HepG2 (cell line): ENCODE measurements around the gene CYB5D1. TPM values are rescaled to one million over a fixed set of nuclear protein-coding genes. Genes with fewer than 3 reads are reported as not detected.
A peak's percentile ranks its signal among the peaks of the same experiment; 100 is the strongest.

Source experiments
- FOXO1 ChIP-seq: sonication (generic); formaldehyde crosslinking; IDR thresholded peaks from 2 replicates; pipeline ENCODE4 v1.4.0; 2020; ENCODE audit warnings: missing genetic modification reagents
- KLF12 ChIP-seq: sonication (generic); formaldehyde crosslinking; IDR thresholded peaks from 2 replicates; pipeline ENCODE4 v1.4.0; 2020; ENCODE audit warnings: missing genetic modification reagents, borderline replicate concordance
- MNT ChIP-seq: fragments of 450-650 bp; IDR thresholded peaks from 2 replicates; pipeline ENCODE4 v1.6.1; 2016
- USF2 ChIP-seq, 2 experiments: sonication (generic) in 1 of 2; formaldehyde crosslinking in 1 of 2; IDR thresholded peaks; 2 replicates each; pipeline versions ENCODE4 v1.5.1 to v1.6.1; 2011 to 2020; ENCODE audit warnings: borderline replicate concordance in 1 of 2, low read depth in 1 of 2, low read length in 1 of 2, mild to moderate bottlenecking in 1 of 2, missing genetic modification reagents in 1 of 2, moderate library complexity in 1 of 2
- ZNF761 ChIP-seq: sonication (generic); formaldehyde crosslinking; conservative IDR thresholded peaks from 2 replicates; pipeline ENCODE4 v1.4.0; 2020; ENCODE audit warnings: mild to moderate bottlenecking, missing genetic modification reagents
- polyA plus RNA-seq, 8 experiments: library from polyadenylated mRNA; depleted of rRNA in 3 of 8; stranded (reverse) in 7 of 8; unstranded in 1 of 8; fragments of >200 nt; fragmentation: Illumina TruSeq in 4 of 8; extraction: Trizol in 4 of 8; gene quantifications; 2 replicates each; pipeline versions ENCODE4 v1.2.1 to v1.2.3, GENCODE V29; 2011 to 2016; ENCODE audit warnings: low read depth in 4 of 8, missing spikeins in 1 of 8, mixed read lengths in 1 of 8; ENCODE audit not compliant: insufficient read depth in 1 of 8
- total RNA-seq, 5 experiments: library from RNA; depleted of rRNA; stranded (reverse); fragments of >200 nt; fragmentation: Illumina TruSeq; extraction: Trizol; gene quantifications; 2 replicates each; pipeline ENCODE4 v1.2.3, GENCODE V29; 2016; ENCODE audit warnings: low read depth in 1 of 5
- TF ChIP-seq, protein P1 (sequence below): IDR thresholded peaks from 2 replicates; pipeline ENCODE4 v1.6.1; 2016; ENCODE audit warnings: missing compliant biosample characterization, missing genetic modification reagents, borderline replicate concordance
- TF ChIP-seq, protein P2 (sequence below): sonication (generic); formaldehyde crosslinking; conservative IDR thresholded peaks from 2 replicates; pipeline ENCODE4 v1.5.0; 2020; ENCODE audit warnings: missing genetic modification reagents
- TF ChIP-seq, protein P3 (sequence below): sonication (generic); formaldehyde crosslinking; IDR thresholded peaks from 2 replicates; pipeline ENCODE4 v1.4.0; 2020; ENCODE audit warnings: missing genetic modification reagents
- TF ChIP-seq, protein P4 (sequence below): sonication (generic); formaldehyde crosslinking; conservative IDR thresholded peaks from 2 replicates; pipeline ENCODE4 v1.4.0; 2020; ENCODE audit warnings: missing genetic modification reagents
- TF ChIP-seq, protein P5 (sequence below): sonication (generic); formaldehyde crosslinking; IDR thresholded peaks from 2 replicates; pipeline ENCODE4 v1.4.0; 2020; ENCODE audit warnings: mild to moderate bottlenecking, missing genetic modification reagents

Gene CYB5D1
- total and polyA plus RNA-seq, 2 of the 13 experiments (the other 11 are each of a cell fraction or from before 2014, with no cell fraction given): 8.9 to 17.0 TPM

GRCh38 chr17:7856811-7857712, 741 bp upstream of the CYB5D1 start, which contains the start of gene NAA38 (continued):
- TF ChIP-seq ZNF761: no peak; the same call in 1 of the 2 replicates
- TF ChIP-seq, protein P1, sequence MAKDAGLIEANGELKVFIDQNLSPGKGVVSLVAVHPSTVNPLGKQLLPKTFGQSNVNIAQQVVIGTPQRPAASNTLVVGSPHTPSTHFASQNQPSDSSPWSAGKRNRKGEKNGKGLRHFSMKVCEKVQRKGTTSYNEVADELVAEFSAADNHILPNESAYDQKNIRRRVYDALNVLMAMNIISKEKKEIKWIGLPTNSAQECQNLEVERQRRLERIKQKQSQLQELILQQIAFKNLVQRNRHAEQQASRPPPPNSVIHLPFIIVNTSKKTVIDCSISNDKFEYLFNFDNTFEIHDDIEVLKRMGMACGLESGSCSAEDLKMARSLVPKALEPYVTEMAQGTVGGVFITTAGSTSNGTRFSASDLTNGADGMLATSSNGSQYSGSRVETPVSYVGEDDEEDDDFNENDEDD (CRISPR knock-in tag): peak; percentile 84
- TF ChIP-seq, protein P2, sequence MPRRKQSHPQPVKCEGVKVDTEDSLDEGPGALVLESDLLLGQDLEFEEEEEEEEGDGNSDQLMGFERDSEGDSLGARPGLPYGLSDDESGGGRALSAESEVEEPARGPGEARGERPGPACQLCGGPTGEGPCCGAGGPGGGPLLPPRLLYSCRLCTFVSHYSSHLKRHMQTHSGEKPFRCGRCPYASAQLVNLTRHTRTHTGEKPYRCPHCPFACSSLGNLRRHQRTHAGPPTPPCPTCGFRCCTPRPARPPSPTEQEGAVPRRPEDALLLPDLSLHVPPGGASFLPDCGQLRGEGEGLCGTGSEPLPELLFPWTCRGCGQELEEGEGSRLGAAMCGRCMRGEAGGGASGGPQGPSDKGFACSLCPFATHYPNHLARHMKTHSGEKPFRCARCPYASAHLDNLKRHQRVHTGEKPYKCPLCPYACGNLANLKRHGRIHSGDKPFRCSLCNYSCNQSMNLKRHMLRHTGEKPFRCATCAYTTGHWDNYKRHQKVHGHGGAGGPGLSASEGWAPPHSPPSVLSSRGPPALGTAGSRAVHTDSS (CRISPR knock-in tag): 0 out of 2 replicates have a peak, but pooled peaks have one; percentile 33
- 0 out of 2 replicates have a peak, but pooled peaks have one; percentile 15 for TF ChIP-seq FOXO1
- peak; percentile 27; the same call in 1 of the 2 replicates for TF ChIP-seq MNT
- TF ChIP-seq KLF12 (CRISPR knock-in tag): no peak
- TF ChIP-seq, protein P3, sequence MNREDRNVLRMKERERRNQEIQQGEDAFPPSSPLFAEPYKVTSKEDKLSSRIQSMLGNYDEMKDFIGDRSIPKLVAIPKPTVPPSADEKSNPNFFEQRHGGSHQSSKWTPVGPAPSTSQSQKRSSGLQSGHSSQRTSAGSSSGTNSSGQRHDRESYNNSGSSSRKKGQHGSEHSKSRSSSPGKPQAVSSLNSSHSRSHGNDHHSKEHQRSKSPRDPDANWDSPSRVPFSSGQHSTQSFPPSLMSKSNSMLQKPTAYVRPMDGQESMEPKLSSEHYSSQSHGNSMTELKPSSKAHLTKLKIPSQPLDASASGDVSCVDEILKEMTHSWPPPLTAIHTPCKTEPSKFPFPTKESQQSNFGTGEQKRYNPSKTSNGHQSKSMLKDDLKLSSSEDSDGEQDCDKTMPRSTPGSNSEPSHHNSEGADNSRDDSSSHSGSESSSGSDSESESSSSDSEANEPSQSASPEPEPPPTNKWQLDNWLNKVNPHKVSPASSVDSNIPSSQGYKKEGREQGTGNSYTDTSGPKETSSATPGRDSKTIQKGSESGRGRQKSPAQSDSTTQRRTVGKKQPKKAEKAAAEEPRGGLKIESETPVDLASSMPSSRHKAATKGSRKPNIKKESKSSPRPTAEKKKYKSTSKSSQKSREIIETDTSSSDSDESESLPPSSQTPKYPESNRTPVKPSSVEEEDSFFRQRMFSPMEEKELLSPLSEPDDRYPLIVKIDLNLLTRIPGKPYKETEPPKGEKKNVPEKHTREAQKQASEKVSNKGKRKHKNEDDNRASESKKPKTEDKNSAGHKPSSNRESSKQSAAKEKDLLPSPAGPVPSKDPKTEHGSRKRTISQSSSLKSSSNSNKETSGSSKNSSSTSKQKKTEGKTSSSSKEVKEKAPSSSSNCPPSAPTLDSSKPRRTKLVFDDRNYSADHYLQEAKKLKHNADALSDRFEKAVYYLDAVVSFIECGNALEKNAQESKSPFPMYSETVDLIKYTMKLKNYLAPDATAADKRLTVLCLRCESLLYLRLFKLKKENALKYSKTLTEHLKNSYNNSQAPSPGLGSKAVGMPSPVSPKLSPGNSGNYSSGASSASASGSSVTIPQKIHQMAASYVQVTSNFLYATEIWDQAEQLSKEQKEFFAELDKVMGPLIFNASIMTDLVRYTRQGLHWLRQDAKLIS (CRISPR knock-in tag): no peak
- TF ChIP-seq USF2 (IDR thresholded peaks at IDR 0.05; ENCODE audit: low read depth, low read length): no peak
- TF ChIP-seq USF2 (CRISPR knock-in tag; IDR thresholded peaks at IDR 0.05; ENCODE audit: borderline replicate concordance): no peak
- TF ChIP-seq, protein P4, sequence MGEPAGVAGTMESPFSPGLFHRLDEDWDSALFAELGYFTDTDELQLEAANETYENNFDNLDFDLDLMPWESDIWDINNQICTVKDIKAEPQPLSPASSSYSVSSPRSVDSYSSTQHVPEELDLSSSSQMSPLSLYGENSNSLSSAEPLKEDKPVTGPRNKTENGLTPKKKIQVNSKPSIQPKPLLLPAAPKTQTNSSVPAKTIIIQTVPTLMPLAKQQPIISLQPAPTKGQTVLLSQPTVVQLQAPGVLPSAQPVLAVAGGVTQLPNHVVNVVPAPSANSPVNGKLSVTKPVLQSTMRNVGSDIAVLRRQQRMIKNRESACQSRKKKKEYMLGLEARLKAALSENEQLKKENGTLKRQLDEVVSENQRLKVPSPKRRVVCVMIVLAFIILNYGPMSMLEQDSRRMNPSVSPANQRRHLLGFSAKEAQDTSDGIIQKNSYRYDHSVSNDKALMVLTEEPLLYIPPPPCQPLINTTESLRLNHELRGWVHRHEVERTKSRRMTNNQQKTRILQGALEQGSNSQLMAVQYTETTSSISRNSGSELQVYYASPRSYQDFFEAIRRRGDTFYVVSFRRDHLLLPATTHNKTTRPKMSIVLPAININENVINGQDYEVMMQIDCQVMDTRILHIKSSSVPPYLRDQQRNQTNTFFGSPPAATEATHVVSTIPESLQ (CRISPR knock-in tag): no peak
- TF ChIP-seq, protein P5, sequence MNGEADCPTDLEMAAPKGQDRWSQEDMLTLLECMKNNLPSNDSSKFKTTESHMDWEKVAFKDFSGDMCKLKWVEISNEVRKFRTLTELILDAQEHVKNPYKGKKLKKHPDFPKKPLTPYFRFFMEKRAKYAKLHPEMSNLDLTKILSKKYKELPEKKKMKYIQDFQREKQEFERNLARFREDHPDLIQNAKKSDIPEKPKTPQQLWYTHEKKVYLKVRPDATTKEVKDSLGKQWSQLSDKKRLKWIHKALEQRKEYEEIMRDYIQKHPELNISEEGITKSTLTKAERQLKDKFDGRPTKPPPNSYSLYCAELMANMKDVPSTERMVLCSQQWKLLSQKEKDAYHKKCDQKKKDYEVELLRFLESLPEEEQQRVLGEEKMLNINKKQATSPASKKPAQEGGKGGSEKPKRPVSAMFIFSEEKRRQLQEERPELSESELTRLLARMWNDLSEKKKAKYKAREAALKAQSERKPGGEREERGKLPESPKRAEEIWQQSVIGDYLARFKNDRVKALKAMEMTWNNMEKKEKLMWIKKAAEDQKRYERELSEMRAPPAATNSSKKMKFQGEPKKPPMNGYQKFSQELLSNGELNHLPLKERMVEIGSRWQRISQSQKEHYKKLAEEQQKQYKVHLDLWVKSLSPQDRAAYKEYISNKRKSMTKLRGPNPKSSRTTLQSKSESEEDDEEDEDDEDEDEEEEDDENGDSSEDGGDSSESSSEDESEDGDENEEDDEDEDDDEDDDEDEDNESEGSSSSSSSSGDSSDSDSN: peak; percentile 66
